ENCODE measurements around the gene CFAP97D2. TPM values are rescaled to one million over a fixed set of nuclear protein-coding genes. Genes with fewer than 3 reads are reported as not detected.

Gene CFAP97D2
- polyA plus RNA-seq, 1 donor (not counting 4 experiments of a cell fraction or from before 2014, with no cell fraction given): not detected

GRCh38 chr13:114200399-114200911, 21.4 kb downstream of the CFAP97D2 start:
- H3K79me2 ChIP-seq (ENCODE audit: control insufficient read depth, insufficient read depth, low read length): no peaks in the 10 kb centered on the region
- H4K20me1 ChIP-seq (ENCODE audit: control insufficient read depth, extremely low read depth, insufficient read depth, low read length): no peaks in the 10 kb centered on the region
- DNase-seq (ENCODE audit: low read depth, low spot score): no peak
- H3K27ac ChIP-seq (ENCODE audit: control insufficient read depth, insufficient read depth, low read length): no peak overlapping the region
- dilution Hi-C loops (cut with MboI; ENCODE audit: extremely low pct_ligation_motif_present, low sequenced_read_pairs): no loop called here
- TF ChIP-seq CTCF (optimal IDR thresholded peaks at IDR 0.05 in 1 of 3, IDR thresholded peaks at IDR 0.05 in 1 of 3, conservative IDR thresholded peaks at IDR 0.05 in 1 of 3; ENCODE audit: extremely low read depth in 1 of 3, insufficient read depth in 2 of 3, low read length in 3 of 3): no peak
- peak; percentile 57 for TF ChIP-seq EZH2 (IDR thresholded peaks at IDR 0.05; ENCODE audit: low read length)
- FAIRE-seq: no peak
- no peak overlapping the region for H3K4me3 ChIP-seq (ENCODE audit: control insufficient read depth in 2 of 3, extremely low read depth in 1 of 3, insufficient read depth in 2 of 3, low read depth in 1 of 3, low read length in 3 of 3)
- no peak overlapping the region for H3K9ac ChIP-seq (ENCODE audit: control insufficient read depth, extremely low read depth, insufficient read depth, low read length)
- H3K4me1 ChIP-seq (ENCODE audit: control insufficient read depth, extremely low read depth, insufficient read depth, low read length): peaks cover 7% of the 10 kb centered on the region
- no peaks in the 10 kb centered on the region for H3K9me1 ChIP-seq (ENCODE audit: control insufficient read depth, extremely low read depth, insufficient read depth, low read length)
- peaks cover 2% of the 10 kb centered on the region for H3K9me3 ChIP-seq (ENCODE audit: control insufficient read depth, low read depth, low read length)
- H3K4me2 ChIP-seq (ENCODE audit: control insufficient read depth, extremely low read depth, insufficient read depth, low read depth, low read length): no peak overlapping the region
- no peaks in the 10 kb centered on the region for H3K36me3 ChIP-seq (ENCODE audit: control insufficient read depth in 2 of 2, extremely low read depth in 1 of 2, insufficient read depth in 2 of 2, low read length in 2 of 2)
- H3K27me3 ChIP-seq (ENCODE audit: control insufficient read depth, extremely low read depth, insufficient read depth, low read length): peaks cover 12% of the 10 kb centered on the region
- no peak overlapping the region for H2AFZ ChIP-seq (ENCODE audit: control insufficient read depth, low read length)

- Histone ChIP-seq H3K4me2 (ENCODE audit: control insufficient read depth, extremely low read depth, insufficient read depth, low read depth, low read length) (no peak overlapping the region), H3K79me2 (ENCODE audit: control insufficient read depth, insufficient read depth, low read length) (no peaks in the 10 kb centered on the region), H4K20me1 (ENCODE audit: control insufficient read depth, extremely low read depth, insufficient read depth, low read length) (no peaks in the 10 kb centered on the region), H3K36me3 (ENCODE audit: control insufficient read depth in 2 of 2, extremely low read depth in 1 of 2, insufficient read depth in 2 of 2, low read length in 2 of 2) (no peaks in the 10 kb centered on the region), H3K27ac (ENCODE audit: control insufficient read depth, insufficient read depth, low read length) (no peak overlapping the region), H3K9me1 (ENCODE audit: control insufficient read depth, extremely low read depth, insufficient read depth, low read length) (no peaks in the 10 kb centered on the region), H3K4me1 (ENCODE audit: control insufficient read depth, extremely low read depth, insufficient read depth, low read length) (peaks cover 7% of the 10 kb centered on the region), H2AFZ (ENCODE audit: control insufficient read depth, low read length) (no peak overlapping the region), H3K9me3 (ENCODE audit: control insufficient read depth, low read depth, low read length) (peaks cover 2% of the 10 kb centered on the region), H3K9ac (ENCODE audit: control insufficient read depth, extremely low read depth, insufficient read depth, low read length) (no peak overlapping the region), H3K27me3 (ENCODE audit: control insufficient read depth, extremely low read depth, insufficient read depth, low read length) (peaks cover 9% of the 10 kb centered on the region), H3K4me3 (ENCODE audit: control insufficient read depth in 2 of 3, extremely low read depth in 1 of 3, insufficient read depth in 2 of 3, low read depth in 1 of 3, low read length in 3 of 3) (no peak overlapping the region)
- TF ChIP-seq CTCF (optimal IDR thresholded peaks at IDR 0.05 in 1 of 3, IDR thresholded peaks at IDR 0.05 in 1 of 3, conservative IDR thresholded peaks at IDR 0.05 in 1 of 3; ENCODE audit: extremely low read depth in 1 of 3, insufficient read depth in 2 of 3, low read length in 3 of 3) (no peak), EZH2 (IDR thresholded peaks at IDR 0.05; ENCODE audit: low read length) (no peak)
- dilution Hi-C loops (cut with MboI; ENCODE audit: extremely low pct_ligation_motif_present, low sequenced_read_pairs): no loop called here
- FAIRE-seq (no peak), DNase-seq (ENCODE audit: low read depth, low spot score) (no peak)
Observed at GRCh38 chr13:114202581-114202980, 23.5 kb downstream of the CFAP97D2 start.

Data from keratinocyte (primary cell).